IMR-90 (cell line): ENCODE results near the gene MSI2. TPM values are rescaled to one million over a fixed set of nuclear protein-coding genes. Genes with fewer than 3 reads are reported as not detected.

Experiments used
- ATAC-seq: fragments of 200-7000 bp; cut with Tn5 transposase; 2 replicates; pipeline ENCODE4 v1.9.1; 2020; ENCODE audit warnings: low read depth, mild to moderate bottlenecking, moderate library complexity
- BruUV-seq: library from RNA; stranded (reverse); fragments of 400-500 nt; replicated peaks from 2 replicates; lab custom pipeline; 2021; lab: Mats Ljungman, UMichigan
- CTCF ChIA-PET: fragments of 300-600 bp; formaldehyde crosslinking; extraction: SDS; loops from one replicate; lab custom pipeline; 2021; ENCODE audit warnings: antibody characterized with exemption; lab: Yijun Ruan, JAX
- POLR2A ChIA-PET: fragments of 300-600 bp; sonication (Branson Sonifier 250); formaldehyde crosslinking; loops from one replicate; lab custom pipeline; 2022; ENCODE audit warnings: antibody characterized with exemption; ENCODE audit not compliant: unreplicated experiment; lab: Charles Lee
- DNase-seq: peaks from one replicate; pipeline ENCODE4 v3.0.0; 2013
- H2AFZ ChIP-seq: replicated peaks from 2 replicates; pipeline ENCODE3; 2013; ENCODE audit warnings: low read length, mild to moderate bottlenecking; ENCODE audit not compliant: poor library complexity
- H2AK5ac ChIP-seq: 2 replicates; pipeline ENCODE4 v1.6.1; 2013; ENCODE audit warnings: low read depth, low read length, inconsistent platforms
- H2AK9ac ChIP-seq: replicated peaks from 2 replicates; pipeline ENCODE3; 2013; ENCODE audit warnings: mild to moderate bottlenecking, low read depth, low read length, moderate library complexity; ENCODE audit not compliant: poor library complexity
- H2BK120ac ChIP-seq: 2 replicates; pipeline ENCODE4 v1.6.1; 2013; ENCODE audit warnings: low read depth, low read length, inconsistent platforms
- H2BK15ac ChIP-seq: 3 replicates; pipeline ENCODE4 v1.6.1; 2013; ENCODE audit warnings: low read depth, low read length, inconsistent platforms
- H2BK20ac ChIP-seq: 2 replicates; pipeline ENCODE4 v1.6.1; 2013; ENCODE audit warnings: low read depth, mild to moderate bottlenecking, inconsistent platforms, low read length, moderate library complexity
- H2BK5ac ChIP-seq: 2 replicates; pipeline ENCODE4 v1.6.1; 2013; ENCODE audit warnings: mild to moderate bottlenecking, low read depth, low read length, inconsistent platforms; ENCODE audit not compliant: poor library complexity, severe bottlenecking
- H3K14ac ChIP-seq: replicated peaks from 2 replicates; pipeline ENCODE4 v1.6.1; 2013; ENCODE audit warnings: low read depth, low read length, inconsistent platforms
- H3K18ac ChIP-seq: 2 replicates; pipeline ENCODE4 v1.6.1; 2013; ENCODE audit warnings: low read depth, low read length, control low read depth
- H3K23ac ChIP-seq: 2 replicates; pipeline ENCODE4 v1.6.1; 2013; ENCODE audit warnings: low read depth, low read length, inconsistent platforms
- H3K27ac ChIP-seq: 2 replicates; pipeline ENCODE4 v1.5.1; 2013; ENCODE audit warnings: mild to moderate bottlenecking, control low read depth, low read length; ENCODE audit not compliant: insufficient read depth
- H3K27me3 ChIP-seq: 2 replicates; pipeline ENCODE4 v1.6.1; 2013; ENCODE audit warnings: low read length; ENCODE audit not compliant: control insufficient read depth, insufficient read depth
- H3K36me3 ChIP-seq: 2 replicates; pipeline ENCODE4 v1.6.1; 2013; ENCODE audit warnings: low read length, mixed read lengths; ENCODE audit not compliant: control insufficient read depth, insufficient read depth
- H3K4ac ChIP-seq: 2 replicates; pipeline ENCODE4 v1.6.1; 2013; ENCODE audit warnings: low read depth, low read length, inconsistent platforms
- H3K4me1 ChIP-seq: 2 replicates; pipeline ENCODE4 v1.6.1; 2013; ENCODE audit warnings: low read length, mixed read lengths; ENCODE audit not compliant: control insufficient read depth, insufficient read depth
- H3K4me2 ChIP-seq: 2 replicates; pipeline ENCODE4 v1.6.1; 2013; ENCODE audit warnings: low read depth, mild to moderate bottlenecking, control low read depth, low read length, moderate library complexity
- H3K4me3 ChIP-seq: 2 replicates; pipeline ENCODE4 v1.5.1; 2013; ENCODE audit warnings: low read depth, mild to moderate bottlenecking, control low read depth, low read length, moderate library complexity; ENCODE audit not compliant: insufficient read depth
- H3K56ac ChIP-seq: 2 replicates; pipeline ENCODE4 v1.6.1; 2013; ENCODE audit warnings: low read length, inconsistent platforms; ENCODE audit not compliant: insufficient read depth; ENCODE audit errors: extremely low read depth
- H3K79me1 ChIP-seq, 2 experiments: 2 replicates each; pipeline ENCODE4 v1.6.1; 2013; ENCODE audit warnings: low read length in 2 of 2, inconsistent platforms in 1 of 2, low read depth in 1 of 2
- H3K9ac ChIP-seq: 2 replicates; pipeline ENCODE4 v1.6.1; 2013; ENCODE audit warnings: low read depth, low read length, control low read depth
- H3K9me1 ChIP-seq: 2 replicates; pipeline ENCODE4 v1.6.1; 2013; ENCODE audit warnings: low read length, inconsistent platforms; ENCODE audit not compliant: insufficient read depth
- H3K9me3 ChIP-seq: 2 replicates; pipeline ENCODE4 v1.6.1; 2013; ENCODE audit warnings: low read length; ENCODE audit not compliant: control insufficient read depth, insufficient read depth
- H4K20me1 ChIP-seq: 2 replicates; pipeline ENCODE4 v1.6.1; 2013; ENCODE audit warnings: low read length, inconsistent platforms; ENCODE audit not compliant: insufficient read depth
- H4K5ac ChIP-seq: 2 replicates; pipeline ENCODE4 v1.6.1; 2013; ENCODE audit warnings: mild to moderate bottlenecking, low read depth, low read length, control low read depth
- H4K8ac ChIP-seq, 2 experiments: 2 replicates each; pipeline ENCODE4 v1.6.1; 2013; ENCODE audit warnings: low read depth in 2 of 2, low read length in 2 of 2, control low read depth in 1 of 2, inconsistent platforms in 1 of 2
- H4K91ac ChIP-seq: 2 replicates; pipeline ENCODE4 v1.6.1; 2013; ENCODE audit warnings: low read depth, low read length, inconsistent platforms; ENCODE audit not compliant: insufficient read depth
- BHLHE40 ChIP-seq: fragments of 150-350 bp; IDR thresholded peaks from 2 replicates; pipeline ENCODE4 v1.6.1; 2016; ENCODE audit warnings: mild to moderate bottlenecking, low read depth, low read length
- CEBPB ChIP-seq: IDR thresholded peaks from 2 replicates; pipeline ENCODE4 v1.6.1; 2012; ENCODE audit warnings: low read depth, low read length, improper control_type of control experiment
- CHD1 ChIP-seq: IDR thresholded peaks from 2 replicates; pipeline ENCODE4 v1.6.1; 2012; ENCODE audit warnings: low read depth, low read length, improper control_type of control experiment
- RCOR1 ChIP-seq: IDR thresholded peaks from 2 replicates; pipeline ENCODE4 v1.6.1; 2012; ENCODE audit warnings: mild to moderate bottlenecking, low read length, improper control_type of control experiment; ENCODE audit not compliant: insufficient replicate concordance
- WGBS, 2 experiments: methylation state at CpG; one replicate each; pipeline versions ENCODE4 v1.1.5 to v1.1.7; 2013; ENCODE audit warnings: missing lambda C conversion rate in 2 of 2; ENCODE audit not compliant: insufficient read length in 1 of 2; ENCODE audit errors: extremely low coverage in 2 of 2; 5-methylcytosine and 5-hydroxymethylcytosine counted together
- dilution Hi-C: fragments of 300-500 bp; cut with HindIII; formaldehyde crosslinking; loops from one replicate; pipeline ENCODE4 v1.14.3; 2018; ENCODE audit warnings: low sequenced_read_pairs; ENCODE audit not compliant: unreplicated experiment
- in situ Hi-C: fragments of 300-500 bp; cut with MboI; formaldehyde crosslinking; loops from 3 replicates; pipeline ENCODE4 v1.14.3; 2019; ENCODE audit warnings: low sequenced_read_pairs, inconsistent platforms, mixed read lengths
- intact Hi-C: fragments of 100-400 bp; cut with micrococcal nuclease; formaldehyde crosslinking; loops from 2 replicates; pipeline ENCODE4 v1.10.0; 2022
- polyA plus RNA-seq, 3 experiments: library from polyadenylated mRNA; depleted of rRNA; stranded (reverse); fragments of >200 nt; gene quantifications; 2 replicates each; pipeline ENCODE4 v1.2.3, GENCODE V29; 2012; ENCODE audit warnings: low replicate concordance in 1 of 3
- total RNA-seq: library from RNA; depleted of rRNA; stranded (reverse); fragments of >200 nt; gene quantifications from 2 replicates; pipeline ENCODE4 v1.2.3, GENCODE V29; 2012
- TF ChIP-seq, protein P1 (sequence below): fragments of 150-350 bp; IDR thresholded peaks from 2 replicates; pipeline ENCODE4 v1.6.1; 2017; ENCODE audit warnings: mild to moderate bottlenecking, antibody characterized with exemption, low read length, low read depth
- TF ChIP-seq, protein P2 (sequence below): conservative IDR thresholded peaks from 2 replicates; pipeline ENCODE4 v1.5.1; 2012; ENCODE audit warnings: mild to moderate bottlenecking, low read depth, low read length, improper control_type of control experiment

Gene MSI2
- total and polyA plus RNA-seq, 2 of the 4 experiments (the other 2 are of a cell fraction), result 13.0 to 16.0 TPM

DNA sequence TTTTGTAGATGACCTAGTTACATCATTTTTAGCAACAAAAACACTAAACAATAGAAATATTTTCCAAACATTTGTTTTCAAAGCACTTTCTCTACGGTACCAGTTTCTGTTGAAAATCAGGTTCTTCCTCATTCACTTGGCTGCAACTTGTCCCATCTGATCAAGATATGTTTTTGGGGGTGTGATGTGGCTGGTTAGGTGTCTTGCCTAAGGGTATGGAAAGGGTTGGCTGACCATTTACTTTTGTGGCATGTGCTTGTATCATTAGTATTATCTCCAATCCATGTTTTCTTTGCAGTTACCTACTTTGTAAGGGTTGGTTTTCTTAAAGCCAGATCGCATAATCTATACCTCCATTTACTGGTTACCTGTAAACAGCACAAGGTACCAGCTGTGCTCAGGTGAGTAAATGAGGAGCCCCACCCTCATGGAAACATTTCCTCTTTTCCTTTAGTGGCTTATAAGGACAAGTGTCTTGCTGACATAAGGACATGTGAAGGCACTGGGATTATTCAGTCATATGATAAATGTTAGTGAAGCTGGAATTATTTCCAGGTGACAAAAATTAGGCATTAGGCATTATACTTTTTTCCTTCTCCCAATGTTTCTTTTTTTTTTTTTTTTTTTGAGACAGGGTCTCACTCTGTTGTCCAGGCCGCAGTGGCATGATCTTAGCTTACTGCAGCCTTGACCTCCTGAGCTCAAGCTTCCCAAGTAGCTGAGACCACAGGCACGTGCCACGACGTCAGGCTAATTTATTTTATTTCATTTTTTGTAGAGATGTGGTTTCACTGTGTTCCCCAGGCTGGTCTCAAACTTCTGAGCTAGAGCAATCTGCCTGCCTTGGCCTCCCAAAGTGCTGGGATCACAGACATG lies 326.8 kb downstream of the MSI2 start:
- H3K9me1 ChIP-seq, result peaks cover 6% of the 10 kb centered on the region; the same call in 1 of the 2 replicates
- H2AFZ ChIP-seq, result no peak overlapping the region
- H2AK5ac ChIP-seq, result no peak overlapping the region
- no peak overlapping the region for H2AK9ac ChIP-seq
- dilution Hi-C loops (no loop called here), in situ Hi-C loops (loop anchor here (10.0 kb wide), 1 partner anchor 338 kb away; no protein-coding TSS in a partner anchor), intact Hi-C loops (no loop called here)
- no peak overlapping the region for H3K9ac ChIP-seq
- TF ChIP-seq BHLHE40 (no peak), CEBPB (no peak), CHD1 (no peak), RCOR1 (no peak)
- TF ChIP-seq, protein P1, sequence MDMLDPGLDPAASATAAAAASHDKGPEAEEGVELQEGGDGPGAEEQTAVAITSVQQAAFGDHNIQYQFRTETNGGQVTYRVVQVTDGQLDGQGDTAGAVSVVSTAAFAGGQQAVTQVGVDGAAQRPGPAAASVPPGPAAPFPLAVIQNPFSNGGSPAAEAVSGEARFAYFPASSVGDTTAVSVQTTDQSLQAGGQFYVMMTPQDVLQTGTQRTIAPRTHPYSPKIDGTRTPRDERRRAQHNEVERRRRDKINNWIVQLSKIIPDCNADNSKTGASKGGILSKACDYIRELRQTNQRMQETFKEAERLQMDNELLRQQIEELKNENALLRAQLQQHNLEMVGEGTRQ, result no peak
- TF ChIP-seq, protein P2, sequence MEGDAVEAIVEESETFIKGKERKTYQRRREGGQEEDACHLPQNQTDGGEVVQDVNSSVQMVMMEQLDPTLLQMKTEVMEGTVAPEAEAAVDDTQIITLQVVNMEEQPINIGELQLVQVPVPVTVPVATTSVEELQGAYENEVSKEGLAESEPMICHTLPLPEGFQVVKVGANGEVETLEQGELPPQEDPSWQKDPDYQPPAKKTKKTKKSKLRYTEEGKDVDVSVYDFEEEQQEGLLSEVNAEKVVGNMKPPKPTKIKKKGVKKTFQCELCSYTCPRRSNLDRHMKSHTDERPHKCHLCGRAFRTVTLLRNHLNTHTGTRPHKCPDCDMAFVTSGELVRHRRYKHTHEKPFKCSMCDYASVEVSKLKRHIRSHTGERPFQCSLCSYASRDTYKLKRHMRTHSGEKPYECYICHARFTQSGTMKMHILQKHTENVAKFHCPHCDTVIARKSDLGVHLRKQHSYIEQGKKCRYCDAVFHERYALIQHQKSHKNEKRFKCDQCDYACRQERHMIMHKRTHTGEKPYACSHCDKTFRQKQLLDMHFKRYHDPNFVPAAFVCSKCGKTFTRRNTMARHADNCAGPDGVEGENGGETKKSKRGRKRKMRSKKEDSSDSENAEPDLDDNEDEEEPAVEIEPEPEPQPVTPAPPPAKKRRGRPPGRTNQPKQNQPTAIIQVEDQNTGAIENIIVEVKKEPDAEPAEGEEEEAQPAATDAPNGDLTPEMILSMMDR, result no peak
- no peaks in the 10 kb centered on the region for H3K36me3 ChIP-seq
- H3K56ac ChIP-seq, result no peak overlapping the region
- no peaks in the 10 kb centered on the region for H3K9me3 ChIP-seq
- no peak overlapping the region for H3K14ac ChIP-seq
- H2BK5ac ChIP-seq, result no peak overlapping the region
- H4K8ac ChIP-seq, result no peak overlapping the region
- ATAC-seq, result no peak
- no peak overlapping the region for H3K27ac ChIP-seq
- H3K27me3 ChIP-seq, result no peaks in the 10 kb centered on the region; the same call in 1 of the 2 replicates
- ChIA-PET POLR2A (no interaction called here), CTCF (no interaction called here)
- no peaks in the 10 kb centered on the region for H4K20me1 ChIP-seq
- H2BK20ac ChIP-seq, result no peak overlapping the region
- H3K79me1 ChIP-seq, result 0 out of 4 replicates have a peak, but pooled peaks cover 0 to 5% of the 10 kb centered on the region in 2 experiments
- no CpG with 5 or more reads among the region's 6 CpGs for WGBS, 2 experiments
- H3K4ac ChIP-seq, result no peak overlapping the region
- H3K4me2 ChIP-seq, result no peak overlapping the region
- no peak overlapping the region for H3K18ac ChIP-seq
- no peak for DNase-seq
- no peak overlapping the region for H4K5ac ChIP-seq
- H3K4me3 ChIP-seq, result no peak overlapping the region
- peaks cover 3% of the 10 kb centered on the region for H3K4me1 ChIP-seq
- no peak overlapping the region for H4K91ac ChIP-seq
- H3K23ac ChIP-seq, result no peak overlapping the region
- no peak overlapping the region for H2BK15ac ChIP-seq
- H2BK120ac ChIP-seq, result no peak overlapping the region
- no TSS peak for BruUV-seq
